Epithelial cell of proximal tubule (primary cell): ENCODE measurements around the gene MAP3K13. TPM values are rescaled to one million over a fixed set of nuclear protein-coding genes. Genes with fewer than 3 reads are reported as not detected.
"Not testable (repeated sequence)": the region's sequence is repeated elsewhere in the genome, so short reads cannot be mapped to it uniquely, and the experiment has no call there.

Source experiments
- DNase-seq: peaks from one replicate; pipeline ENCODE4 v3.0.0-alpha.2; 2011; ENCODE audit warnings: low read depth
- H3K4me3 ChIP-seq: 2 replicates; pipeline ENCODE4 v1.5.1; 2011; ENCODE audit warnings: low read depth, mild to moderate bottlenecking, low read length
- total RNA-seq: library from RNA; depleted of rRNA; stranded (reverse); fragments of >200 nt; gene quantifications from 2 replicates; pipeline ENCODE4 v1.2.3, GENCODE V29; 2015
- TF ChIP-seq, protein P1 (sequence below): conservative IDR thresholded peaks from 2 replicates; pipeline ENCODE4 v1.5.1; 2012; ENCODE audit warnings: low read depth, mild to moderate bottlenecking, low read length

Gene MAP3K13
- total RNA-seq, 1 donor from 2014 or later: 14.5 TPM

GRCh38 chr3:185366913-185367312 is 4.0 kb downstream of the MAP3K13 start:
- no peak for DNase-seq
- no peak overlapping the region for H3K4me3 ChIP-seq
- TF ChIP-seq, protein P1, sequence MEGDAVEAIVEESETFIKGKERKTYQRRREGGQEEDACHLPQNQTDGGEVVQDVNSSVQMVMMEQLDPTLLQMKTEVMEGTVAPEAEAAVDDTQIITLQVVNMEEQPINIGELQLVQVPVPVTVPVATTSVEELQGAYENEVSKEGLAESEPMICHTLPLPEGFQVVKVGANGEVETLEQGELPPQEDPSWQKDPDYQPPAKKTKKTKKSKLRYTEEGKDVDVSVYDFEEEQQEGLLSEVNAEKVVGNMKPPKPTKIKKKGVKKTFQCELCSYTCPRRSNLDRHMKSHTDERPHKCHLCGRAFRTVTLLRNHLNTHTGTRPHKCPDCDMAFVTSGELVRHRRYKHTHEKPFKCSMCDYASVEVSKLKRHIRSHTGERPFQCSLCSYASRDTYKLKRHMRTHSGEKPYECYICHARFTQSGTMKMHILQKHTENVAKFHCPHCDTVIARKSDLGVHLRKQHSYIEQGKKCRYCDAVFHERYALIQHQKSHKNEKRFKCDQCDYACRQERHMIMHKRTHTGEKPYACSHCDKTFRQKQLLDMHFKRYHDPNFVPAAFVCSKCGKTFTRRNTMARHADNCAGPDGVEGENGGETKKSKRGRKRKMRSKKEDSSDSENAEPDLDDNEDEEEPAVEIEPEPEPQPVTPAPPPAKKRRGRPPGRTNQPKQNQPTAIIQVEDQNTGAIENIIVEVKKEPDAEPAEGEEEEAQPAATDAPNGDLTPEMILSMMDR: no peak

DNA sequence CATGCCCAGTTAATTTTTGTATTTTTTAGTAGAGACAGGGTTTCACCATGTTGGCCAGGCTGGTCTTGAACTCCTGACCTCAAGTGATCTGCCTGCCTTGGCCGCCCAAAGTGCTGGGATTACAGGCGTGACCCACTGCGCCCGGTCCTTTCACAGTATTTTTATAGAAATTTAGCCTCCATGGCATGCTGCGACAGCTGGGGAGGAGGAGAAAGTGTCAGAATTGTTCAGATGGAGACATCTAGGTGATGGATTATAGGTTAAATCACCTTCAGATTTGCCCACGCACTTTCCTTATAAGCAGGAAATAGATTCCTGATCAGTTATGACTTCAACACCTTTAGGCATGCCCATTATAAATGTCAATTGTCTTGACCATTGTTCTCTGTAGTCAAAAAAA is 7.4 kb downstream of the MAP3K13 start:
- H3K4me3 ChIP-seq, DNase-seq: not testable (repeated sequence)

DNA sequence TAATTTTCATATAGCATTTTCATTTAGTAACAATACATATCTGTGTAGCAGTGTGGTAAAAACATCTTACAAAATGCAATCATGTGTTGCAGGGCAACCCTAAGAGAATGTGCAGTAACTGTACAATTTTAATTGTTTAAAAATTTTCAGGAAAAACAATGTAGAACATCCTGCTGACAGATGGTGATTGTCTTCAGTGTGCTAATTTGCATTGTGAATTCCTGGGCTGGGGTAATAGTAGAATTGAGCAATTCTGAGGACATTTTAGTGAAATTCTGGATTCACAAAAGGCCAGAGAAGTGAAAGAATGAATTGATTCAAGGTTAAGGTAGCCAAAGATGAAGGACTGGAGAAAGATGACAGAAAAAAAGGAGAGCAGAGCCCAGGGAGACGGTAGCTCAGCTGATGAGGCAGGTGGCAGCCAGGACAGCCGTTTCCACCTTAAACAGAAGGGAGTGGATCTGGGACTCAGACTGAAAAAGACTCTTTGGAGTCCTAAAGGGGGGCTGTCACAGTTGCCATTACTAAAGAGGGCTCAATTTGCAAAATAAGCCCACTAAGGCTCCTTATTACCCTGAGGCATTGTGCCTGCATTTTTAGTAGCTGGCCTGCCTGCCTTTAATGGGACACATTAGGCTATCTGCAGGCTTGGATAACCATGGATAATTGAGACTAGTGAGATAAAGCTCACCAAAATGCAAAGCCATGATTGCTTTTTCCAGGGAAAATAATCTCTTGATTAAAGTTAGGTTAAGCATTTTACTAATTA is 8.6 kb downstream of the MAP3K13 start:
- TF ChIP-seq, protein P1: no peak
- H3K4me3 ChIP-seq: no peak overlapping the region
- no peak for DNase-seq

DNA sequence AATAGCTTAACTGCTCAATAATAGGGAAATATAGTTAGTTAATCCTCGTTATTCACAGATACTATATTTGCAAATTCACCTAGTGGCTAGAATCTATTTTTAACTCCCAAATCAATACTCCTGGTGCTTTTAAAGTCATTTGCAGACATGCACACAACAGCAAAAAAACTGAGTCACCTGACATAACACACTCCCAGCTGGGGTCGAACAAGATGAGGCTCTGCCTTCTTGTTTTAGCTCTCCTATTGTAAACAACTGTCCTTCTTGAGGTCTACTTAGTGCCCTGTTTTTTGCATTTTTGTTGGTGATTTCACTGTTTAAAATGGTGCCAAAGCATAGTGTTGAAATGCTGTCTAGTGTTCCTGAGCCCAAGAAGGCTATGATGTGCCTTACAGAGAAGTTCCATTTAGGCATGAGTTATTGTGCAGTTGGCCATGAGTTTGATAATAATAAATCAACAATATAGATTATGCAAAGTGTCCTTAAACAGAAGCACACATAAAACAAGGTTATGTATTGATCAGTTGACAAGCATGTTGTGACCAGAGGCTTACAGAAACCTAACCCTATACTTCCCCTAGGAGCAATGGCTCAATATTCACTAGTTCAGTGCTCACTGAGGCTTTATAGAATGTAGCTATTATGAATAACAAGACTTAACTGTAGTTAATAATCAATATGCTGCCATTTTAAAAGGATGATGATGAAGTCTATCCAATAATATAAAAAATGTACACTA is 18.6 kb downstream of the MAP3K13 start:
- TF ChIP-seq, protein P1: no peak
- DNase-seq: no peak
- H3K4me3 ChIP-seq: no peak overlapping the region

DNA sequence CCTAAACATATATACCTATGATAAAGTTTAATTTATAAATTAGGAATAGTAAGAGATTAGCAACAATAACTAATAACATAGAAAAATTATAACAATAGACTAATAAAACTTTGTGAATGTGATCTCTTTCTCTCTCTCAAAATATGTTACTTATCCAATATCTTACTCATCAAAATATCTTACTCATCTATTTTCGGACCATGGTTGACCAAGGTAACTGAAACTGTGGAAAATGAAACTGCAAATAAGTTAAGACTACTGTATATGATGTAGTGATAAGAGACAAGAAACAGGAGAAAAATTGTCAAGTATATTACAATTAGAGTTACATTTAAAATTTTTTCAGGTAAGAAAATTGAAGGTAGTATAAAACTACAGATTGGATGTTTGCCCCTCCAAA is 19.2 kb downstream of the MAP3K13 start:
- no peak overlapping the region for H3K4me3 ChIP-seq
- TF ChIP-seq, protein P1: no peak
- no peak for DNase-seq

DNA sequence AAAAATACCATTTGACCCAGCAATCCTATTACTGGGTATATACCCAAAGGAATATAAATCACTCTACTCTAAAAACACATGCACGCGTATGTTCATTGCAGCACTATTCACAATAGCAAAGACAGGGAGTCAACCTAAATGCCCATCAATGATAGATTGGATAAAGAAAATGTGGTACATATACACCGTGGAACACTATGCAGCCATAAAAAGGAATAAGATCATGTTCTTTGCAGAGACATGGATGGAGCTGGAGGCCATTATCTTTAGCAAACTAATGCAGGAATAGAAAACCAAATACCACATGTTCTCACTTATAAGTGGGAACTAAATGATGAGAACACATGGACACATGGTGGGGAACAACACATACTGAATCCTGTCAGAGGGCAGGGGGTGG is 23.6 kb downstream of the MAP3K13 start:
- DNase-seq: not testable (repeated sequence)

DNA sequence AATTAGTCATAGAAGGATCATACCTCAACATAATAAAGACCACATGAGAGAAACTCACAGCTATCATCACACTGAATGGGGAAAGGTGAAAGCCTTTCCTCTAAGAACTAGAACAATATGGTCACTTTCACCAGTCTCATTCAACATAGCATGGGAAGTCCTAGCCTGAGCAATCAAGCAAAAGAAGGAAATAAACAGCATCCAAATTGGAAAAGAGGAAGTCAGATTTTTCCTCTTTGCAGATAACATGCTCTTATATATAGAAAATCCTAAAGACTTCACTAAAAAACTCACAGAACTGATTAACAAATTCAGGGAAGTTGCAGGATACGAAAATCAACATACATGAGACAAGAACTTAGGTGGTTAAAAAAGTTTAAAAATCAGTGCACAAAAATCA is 24.7 kb downstream of the MAP3K13 start:
- TF ChIP-seq, protein P1: no peak
- no peak overlapping the region for H3K4me3 ChIP-seq
- DNase-seq: no peak

More for the DNA sequence above, 23.6 kb downstream of the MAP3K13 start:
- not testable (repeated sequence) for H3K4me3 ChIP-seq

DNA sequence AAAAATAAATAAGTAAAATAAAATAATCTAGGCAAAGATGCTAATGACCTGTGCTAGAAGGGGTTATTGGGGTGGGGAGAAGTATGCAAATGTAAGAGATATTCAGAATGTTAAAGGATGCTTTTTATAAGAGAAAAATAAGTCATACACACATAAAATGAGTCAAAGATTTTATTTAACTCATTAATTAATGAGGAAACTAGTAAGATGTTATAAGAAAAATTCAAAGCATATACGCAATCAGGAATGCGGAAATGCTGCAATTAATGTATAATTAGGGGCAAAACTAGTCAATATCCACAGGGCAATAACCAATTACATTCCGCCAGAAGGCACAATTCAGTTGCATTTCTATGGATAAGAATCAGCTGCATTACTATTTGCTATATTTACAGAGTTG is 30.1 kb downstream of the MAP3K13 start:
- no peak for DNase-seq
- TF ChIP-seq, protein P1: no peak
- H3K4me3 ChIP-seq: no peak overlapping the region
